Measurements from ENCODE around the gene CSTF1.

CSTF1 gene

DNA sequence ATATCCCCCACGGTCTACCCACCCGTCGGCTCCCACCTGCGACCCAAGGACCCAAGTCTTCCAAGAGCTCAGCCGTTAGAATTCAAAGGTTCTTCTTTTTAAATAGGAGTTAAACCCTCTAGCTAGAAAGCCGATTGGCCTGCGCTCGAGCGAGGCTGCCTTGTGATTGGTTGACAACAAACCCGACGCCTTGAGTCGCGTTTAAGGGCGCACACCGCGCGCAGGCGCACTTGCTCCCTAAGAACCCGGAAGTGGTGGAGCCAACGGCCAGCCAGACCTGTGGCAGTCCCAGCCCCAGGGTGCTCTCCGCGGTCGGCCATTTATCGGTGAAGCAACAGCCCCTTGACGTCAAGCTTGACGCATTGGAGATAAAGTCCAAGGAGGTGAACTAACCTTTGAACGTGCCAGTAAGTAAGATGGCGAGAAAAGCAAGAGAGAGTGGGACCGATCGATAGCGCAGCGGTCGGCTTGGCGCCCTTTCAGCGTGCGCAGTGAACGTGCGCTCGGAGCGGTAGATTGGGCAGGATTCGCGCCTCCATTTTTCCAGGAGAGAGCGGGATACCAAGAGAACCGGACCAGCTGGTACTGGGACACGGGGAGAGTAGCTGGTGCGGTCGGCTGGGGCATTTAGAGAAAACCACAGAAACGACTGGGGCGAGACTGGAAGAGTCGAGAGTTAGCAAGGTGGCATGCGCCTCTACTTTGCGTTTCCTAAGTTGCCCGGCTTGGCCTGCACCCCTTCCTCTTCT lies at the start of gene CSTF1, which contains the start of gene AURKA:
TSS of gene CSTF1 (plus strand) at position 514 of the 749 bp plus-strand sequence. CDS start 2,908 bp downstream, outside the sequence.
TSS of gene AURKA (minus strand) at position 84 of the 749 bp plus-strand sequence. CDS start 4,018 bp downstream, outside the sequence.
- DNase-seq, result peak; percentile 99

DNA sequence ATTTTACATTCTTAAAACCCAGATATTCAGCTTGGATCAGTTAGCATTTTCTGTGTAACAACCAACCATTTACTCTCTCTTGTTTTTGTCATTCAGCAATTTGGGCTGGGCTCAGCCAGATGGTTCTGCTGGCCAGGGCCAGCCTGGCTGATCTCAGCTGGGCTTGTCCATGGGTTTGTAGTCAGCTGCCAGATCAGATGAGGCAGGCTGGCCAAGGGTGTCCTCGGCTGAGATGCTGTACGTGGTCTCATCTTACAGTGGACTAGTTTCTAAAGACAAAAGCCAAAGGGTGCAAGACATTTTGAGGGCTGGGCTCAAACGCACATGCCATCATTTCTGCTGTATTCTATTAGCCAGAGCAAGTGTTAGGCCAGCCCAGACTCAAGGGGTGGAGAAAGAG lies 49.7 kb upstream of the CSTF1 start:
- DNase-seq, result no peak

DNA sequence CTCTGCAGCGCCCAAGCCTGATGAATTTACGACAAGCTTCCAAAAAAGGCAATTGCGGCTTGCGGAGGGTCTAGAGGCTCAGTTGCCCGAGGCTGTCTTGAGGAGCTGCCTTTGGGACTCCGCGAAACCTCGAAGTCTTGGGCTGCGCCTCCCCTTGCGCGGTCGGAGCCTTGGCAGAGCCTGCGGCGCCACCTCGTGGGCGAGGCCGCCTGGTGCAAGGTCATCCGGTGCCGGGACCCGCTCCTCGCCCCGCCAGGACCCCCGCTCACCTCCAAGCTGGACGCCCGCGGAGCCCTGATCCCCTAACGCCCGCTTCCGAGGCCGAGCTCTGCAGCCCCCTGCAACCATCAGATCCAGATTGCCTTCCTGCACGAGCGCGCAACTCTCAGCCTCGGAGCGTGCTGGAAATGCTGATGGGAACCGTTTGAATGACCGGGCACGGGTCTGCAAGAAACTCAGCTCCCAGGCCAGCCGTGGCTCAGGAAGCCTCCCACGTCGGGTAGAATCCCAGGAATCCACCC lies 48.5 kb upstream of the CSTF1 start:
- no peak for DNase-seq

DNA sequence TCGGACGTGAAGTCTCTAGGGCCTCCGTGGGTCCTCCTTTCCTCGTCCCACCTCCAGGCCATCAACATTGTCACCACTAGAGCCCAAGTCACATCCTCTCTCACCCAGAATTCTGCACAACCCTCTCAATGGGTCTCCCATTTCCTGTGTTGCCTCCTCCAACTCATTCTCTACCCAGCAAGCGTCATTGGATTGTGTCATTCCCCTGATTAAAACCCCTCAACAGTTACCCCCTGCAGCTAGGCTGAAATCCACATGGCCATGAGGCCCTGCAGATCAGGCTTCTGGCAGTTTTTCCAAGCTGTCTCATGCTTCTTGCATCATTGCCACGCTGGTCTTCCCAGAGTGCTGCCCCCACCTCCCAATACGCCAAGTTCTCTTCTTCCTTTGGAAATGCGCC lies 46.5 kb upstream of the CSTF1 start:
- no peak for DNase-seq

DNA sequence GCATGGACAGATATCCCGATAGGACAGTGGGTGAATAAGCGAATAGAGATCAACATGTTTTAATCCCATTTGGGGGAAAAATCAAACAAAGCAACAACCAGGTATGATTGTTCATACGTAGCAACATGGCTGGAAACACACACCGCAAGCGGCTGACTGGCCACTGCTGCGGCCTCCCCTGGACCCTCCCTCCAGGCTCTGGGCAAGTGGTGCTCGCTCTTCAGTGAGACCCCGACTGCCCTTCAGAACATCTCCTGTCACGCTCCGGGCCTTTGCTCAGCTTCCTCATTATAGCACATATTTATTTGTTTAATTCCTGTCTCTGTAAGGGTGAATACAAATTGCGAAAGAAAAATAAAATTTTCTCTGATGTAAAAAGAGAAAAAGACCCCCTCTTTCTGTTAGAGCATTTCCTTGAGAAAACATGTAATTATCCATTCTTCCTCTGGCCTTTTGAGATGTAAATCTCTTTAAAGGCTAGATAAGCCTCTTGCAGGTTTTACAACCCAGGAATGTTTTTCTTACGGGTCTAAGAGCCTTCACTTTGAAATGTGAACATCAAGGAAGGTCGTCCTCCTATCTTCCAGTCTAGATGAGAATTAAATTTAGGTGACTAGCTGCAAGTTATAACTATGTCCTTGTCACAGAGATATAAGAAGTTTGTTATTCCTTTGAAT lies 44.7 kb upstream of the CSTF1 start:
- DNase-seq, result no peak

DNA sequence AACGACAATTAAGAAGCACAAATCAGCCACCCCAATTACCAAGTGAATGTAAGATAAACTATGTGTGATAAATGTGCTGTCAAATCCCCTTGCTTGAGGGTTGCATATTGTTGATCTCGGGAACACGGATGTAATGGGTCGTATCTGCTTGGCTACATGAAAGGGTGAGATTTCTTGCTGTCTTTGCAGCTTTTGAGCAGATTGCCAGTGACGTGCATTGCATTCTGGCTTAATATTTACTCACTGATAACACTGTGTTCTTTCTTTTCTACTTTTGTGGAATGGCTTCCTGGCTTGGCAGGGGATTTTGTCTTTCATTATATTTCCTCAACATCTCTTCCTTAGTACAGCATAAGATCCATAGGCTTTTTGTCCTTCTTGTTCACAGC lies 44.1 kb upstream of the CSTF1 start:
- DNase-seq, result no peak

DNA sequence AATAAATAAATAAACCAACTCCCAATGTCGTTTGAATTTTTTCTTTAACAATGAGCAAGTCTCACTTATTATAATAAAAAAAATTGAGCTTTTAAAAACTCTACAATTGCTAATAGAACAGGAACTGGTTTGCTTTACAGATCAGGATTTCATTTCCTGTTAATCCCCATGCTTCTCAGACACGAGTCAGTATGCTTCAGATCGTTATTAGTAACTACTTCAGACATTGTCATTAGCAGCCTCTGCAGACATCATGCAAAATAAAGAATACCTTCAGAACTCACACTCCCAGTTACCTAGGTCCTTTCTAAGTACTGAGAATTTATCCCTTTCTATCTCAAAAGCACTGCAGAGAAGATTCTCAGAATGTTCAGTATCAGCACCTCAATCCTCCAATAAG lies 43.7 kb upstream of the CSTF1 start:
- DNase-seq, result no peak

DNA sequence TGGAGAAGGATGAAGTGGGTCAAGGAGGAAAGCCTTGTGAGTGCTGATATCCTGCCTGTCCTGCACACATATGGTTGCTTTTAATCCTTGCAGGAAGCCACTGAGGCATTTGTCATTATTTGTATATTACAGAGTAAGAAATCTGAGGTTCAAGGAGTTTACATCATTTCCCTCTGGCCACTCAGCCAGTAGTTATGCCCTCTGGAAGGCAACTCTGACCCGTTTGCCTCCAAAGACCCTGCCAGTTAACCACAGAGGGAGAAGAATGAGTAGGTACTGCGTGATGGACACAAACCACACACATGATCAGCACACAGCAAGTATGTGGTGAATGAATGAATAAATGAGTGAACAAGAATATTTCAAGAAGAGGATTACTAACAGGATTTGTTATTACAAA lies 41.6 kb upstream of the CSTF1 start:
- DNase-seq, result no peak

DNA sequence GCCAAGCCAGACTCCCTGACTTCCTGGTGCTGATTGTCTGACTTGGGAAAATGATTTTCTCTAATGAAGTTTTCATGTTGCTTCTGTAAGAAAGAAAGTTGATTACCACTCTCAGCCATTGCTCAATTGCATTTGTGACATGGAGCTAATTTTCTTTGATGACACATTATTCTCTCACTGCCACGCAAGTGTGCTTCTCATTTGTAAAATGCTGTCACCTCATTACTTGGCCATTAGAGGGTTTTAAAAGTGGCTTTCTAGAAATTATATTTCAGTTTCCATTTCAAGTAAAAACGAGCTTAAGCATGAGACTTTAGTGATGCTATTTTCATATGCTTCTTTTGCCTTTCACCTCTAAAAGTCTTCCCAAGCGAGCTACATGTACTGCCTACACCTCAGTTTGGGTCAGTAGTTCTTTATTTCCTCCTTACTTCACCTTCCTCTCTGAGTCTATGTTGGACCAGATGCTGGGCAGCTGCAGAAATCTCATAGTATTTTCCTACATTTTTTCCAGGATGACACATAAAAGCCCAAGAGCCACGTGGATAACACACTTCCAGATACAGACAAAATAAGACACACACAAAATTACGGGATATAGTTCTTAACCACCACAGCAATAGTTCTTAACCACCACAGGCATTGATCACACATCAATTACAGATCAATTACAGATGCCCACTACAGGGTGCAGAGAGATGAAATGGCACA lies 39.9 kb upstream of the CSTF1 start:
- no peak for DNase-seq

DNA sequence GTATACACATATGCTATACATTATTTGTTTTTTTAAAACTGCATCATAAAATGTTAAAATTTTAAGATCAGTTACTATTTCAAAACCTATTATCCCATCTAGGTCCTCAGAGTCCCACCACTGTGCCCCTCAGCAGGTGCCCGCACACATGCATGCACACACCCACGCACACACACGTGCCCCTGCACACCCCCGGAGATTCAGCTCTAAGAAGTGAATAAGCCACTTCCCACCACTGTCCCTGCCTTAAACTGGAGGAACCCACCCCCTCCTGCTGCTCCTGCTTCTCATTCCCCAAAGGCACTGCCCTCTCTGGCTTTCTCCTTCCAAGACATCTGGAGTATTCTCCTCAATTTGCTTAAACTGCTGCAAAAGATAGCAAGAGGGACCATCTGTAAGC lies 39.1 kb upstream of the CSTF1 start:
- DNase-seq, result no peak

DNA sequence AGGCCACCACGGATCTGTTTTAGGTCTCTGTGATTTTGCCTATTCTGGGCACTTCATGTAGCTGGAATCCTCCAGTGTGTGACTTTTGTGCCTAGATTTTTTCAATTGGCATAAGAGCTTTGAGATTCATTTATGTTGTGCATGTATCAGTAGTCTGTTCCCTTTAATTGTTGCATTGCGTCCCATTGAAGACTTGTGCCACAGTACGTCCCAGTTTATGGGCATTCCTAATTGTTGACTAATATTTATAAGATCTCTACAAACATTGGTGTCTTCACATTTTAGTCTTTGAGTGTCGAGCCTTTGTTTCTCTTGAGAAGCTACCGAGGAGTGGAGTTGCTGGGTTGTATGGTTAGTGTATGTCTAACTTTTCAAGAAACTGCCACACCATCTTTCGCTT lies 34.4 kb upstream of the CSTF1 start:
- no peak for DNase-seq

DNA sequence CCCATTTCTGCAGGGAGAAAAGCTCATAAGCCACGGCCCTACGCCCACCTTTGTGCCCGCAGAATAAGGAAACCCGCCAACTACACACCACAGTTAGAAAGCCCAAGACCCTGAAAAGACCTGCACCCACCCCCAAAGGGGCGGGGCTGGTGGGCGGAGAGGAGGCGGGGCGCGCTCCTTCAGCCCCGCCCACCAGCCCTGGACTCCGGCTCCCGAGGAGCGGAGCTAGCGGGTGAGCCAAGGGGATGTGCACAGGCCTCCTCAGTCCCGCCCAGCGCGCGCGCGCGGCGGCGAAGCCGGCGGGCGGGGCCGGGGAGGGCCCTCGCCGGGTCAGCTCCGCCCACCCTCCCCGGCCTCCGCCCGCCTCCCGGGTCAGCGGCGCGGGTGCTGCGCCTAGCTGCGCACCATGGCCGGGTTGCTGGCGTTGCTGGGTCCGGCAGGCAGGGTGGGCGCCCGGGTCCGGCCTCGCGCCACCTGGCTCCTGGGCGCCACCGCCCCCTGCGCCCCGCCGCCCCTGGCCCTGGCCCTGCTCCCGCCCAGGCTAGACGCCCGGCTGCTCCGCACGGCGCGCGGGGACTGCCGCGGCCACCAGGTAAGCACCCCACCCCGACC lies 33.7 kb upstream of the CSTF1 start, which contains the start of gene FAM210B:
TSS of gene FAM210B (plus strand) at position 375 of the 612 bp plus-strand sequence. CDS start at position 407, 32 bp downstream.
- peak; percentile 92 for DNase-seq

DNA sequence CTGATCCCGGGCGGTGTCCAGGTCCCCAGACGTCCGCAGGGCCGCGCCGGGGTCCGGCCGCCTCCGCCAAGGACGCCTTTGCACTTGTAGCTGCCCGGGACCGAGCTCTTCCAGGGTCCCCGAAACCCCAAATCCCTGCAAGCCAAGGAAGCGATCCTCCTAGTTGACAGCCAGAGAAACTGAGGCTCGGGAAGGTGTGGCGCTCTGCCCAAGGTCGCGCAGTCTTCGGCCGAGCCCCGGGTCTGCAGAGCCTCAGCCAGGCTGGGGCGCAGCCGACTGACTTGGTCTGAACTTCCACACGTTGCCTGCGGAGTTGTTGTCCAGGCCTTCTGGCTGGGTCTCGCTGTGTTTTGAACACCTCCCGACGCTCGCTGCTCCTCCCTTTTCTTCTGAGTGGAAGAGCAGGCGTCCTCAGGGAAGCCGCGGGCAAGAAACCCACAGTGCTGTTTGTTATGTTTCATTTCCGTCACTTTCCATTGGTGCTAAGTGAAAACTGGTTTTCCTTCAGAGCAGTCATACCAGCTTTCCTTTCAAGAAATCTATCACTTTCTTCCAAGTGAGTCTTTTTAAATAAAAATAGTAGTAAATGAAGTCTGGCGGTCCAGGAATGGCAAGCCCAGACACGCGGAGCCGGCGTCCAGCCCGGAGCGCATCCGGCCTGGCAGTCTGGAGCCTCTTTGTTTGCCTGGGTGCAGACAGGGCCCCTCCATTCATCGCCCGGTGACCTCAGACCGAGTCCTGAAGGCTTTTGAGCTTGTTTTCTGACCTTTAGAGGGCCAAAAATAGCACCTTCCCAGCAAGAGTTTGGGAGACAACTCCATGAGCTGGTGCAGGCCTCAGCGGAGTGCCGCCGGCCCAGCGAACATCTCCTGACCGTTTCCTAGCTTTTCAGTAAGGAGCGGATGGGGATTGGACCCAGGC lies 33.0 kb upstream of the CSTF1 start:
- peak; percentile 74 for DNase-seq

DNA sequence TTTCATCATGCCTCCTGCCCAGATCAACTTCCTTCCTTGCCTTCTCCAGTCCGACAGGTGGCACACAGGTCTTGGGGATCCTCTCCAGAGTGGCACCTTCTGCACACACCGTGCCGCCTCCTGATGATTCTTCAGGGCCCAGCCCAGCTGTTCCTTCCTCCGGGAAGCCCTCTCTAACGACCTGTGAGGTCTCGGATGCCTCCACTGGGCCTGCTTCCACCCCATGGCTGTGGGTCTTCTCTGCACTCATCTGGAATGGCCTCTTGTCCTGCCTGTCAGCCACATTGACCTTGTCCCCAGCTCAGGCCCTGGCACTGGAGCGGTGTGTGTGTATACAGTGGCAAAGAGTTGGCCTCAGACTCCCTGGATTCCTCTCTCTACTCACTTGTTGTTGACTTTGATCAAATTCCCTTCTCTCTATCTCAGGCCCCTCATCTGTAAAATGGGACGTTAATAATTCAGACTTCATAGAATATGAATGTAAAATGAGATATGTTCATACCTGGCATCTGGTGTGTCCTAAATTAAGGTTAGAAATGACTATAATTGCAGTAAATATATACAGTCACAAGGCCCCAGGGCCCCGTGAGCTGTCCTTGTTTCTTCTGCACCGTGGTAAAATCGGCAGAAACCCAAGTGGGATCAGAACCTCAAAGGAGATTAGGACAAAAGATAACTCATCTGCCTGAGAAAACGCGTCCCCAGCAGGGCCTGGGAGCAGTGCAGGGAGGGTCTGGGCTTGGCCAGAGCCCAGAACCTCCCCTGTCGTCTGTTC lies 32.1 kb upstream of the CSTF1 start:
- no peak for DNase-seq

DNA sequence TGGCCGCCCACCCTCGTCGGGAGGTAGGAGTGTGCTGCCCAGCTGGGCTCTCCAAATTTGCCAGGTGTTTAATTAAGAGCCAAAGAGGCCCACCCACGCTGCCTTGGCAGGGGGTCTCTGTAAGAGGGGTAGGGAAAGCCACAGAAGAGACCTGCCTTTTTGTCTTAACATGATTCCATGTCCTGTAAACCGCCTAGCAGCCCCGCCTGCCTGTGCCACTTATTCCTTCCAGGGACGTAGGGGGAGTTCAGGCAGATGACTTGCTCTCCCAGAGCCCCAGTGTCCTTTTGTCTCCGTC lies 31.6 kb upstream of the CSTF1 start:
- no peak for DNase-seq

DNA sequence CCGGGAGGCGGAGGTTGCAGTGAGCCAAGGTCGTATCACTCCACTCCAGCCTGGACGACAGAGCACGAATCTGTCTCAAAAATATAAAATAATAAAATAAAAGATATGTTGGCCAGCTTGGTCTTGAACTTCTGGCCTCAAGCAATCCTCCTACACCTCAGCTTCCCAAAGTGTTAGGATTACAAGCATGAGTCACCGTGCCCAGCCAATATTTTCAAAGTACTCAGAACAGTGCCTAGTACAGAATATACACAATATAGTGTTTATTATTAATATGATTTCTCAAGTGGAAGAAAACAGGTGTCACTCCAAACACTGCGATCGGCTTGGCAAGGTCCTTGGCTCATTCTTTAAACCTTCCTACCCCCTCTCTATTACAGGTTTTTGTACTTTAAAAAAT lies 30.5 kb upstream of the CSTF1 start:
- DNase-seq, result no peak

DNA sequence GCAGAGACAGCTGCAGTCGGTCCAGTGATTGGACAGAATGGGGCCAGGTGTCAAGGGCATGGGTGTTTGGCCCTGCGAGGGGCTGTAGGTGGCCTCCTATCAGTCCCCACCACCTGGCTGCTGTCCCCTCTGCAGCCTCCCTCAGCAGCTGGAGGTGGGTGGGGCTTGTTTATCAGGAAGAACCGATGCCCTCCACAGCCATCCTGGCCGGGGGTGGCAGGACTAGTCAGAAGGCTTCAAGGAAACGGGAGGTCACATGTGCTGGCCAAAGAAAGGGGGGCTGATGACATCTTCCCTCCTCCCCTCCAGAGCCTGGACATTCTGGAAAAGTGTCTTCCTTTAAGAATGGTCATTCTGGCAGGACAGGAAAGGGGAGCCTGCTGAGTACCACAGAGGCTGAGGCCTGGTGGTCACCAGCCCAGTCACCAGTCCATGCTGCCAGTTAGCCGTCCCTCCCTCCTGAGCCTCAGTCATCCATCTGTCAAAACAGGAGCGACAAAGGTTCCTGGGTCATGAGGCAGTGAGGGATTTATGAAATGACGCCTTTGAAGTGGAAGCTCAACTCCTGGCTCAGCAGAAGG lies 29.5 kb upstream of the CSTF1 start:
- no peak for DNase-seq

DNA sequence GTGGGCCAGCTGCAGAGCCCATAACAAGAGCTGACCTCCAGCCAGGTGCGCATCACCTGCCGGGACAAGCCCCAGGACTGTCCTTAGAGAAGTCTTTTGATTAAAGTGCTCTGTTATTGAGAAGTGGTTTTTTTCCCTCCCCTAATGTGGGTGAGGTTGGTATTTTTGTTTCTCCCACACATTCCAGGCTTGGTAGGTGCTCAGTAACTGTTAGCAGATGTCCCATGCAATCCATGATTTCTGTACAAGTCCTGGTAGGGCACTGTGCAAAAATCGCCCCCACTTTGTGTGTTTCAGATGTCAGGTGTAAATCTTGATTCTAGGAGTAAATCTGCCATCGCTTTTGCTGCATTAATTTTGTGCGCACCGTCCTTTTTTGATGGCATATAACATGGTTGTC lies 29.0 kb upstream of the CSTF1 start:
- no peak for DNase-seq

DNA sequence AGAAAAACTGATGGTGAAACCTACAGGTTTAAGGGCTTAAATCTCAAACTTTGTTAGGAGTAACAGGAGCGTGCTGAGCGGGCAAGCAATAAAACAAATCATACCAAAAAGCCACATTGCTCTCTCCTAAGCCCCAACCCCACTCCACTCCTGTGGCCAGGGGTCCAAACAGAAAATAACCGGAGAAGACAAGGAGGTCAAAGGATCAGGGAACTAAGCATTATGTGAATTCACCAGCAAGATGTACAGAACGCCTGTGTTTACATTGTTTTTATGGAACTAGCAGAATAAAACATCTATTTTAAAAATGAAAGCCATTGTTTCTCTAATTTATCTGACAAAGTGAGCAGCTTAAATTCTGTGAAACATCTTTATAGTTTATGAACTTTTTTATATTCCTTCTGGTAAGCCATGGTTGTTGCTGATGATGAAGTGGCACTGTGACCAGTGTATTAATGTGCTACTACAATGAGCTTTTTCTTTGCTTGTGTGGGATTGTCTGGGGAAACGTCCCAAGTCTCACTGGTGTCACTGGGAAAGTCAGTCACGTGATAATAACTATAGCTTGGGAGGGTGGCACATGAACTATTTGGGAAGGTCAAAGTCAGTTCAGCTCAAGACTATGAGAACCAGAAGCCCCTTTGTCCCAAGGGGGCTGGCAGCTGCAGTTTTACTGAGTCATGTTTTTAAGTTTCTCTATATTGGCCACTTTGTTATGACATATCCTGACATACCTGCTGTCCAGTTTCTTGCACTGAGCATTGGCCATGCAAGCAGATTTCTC lies 23.9 kb upstream of the CSTF1 start:
- DNase-seq, result no peak

DNA sequence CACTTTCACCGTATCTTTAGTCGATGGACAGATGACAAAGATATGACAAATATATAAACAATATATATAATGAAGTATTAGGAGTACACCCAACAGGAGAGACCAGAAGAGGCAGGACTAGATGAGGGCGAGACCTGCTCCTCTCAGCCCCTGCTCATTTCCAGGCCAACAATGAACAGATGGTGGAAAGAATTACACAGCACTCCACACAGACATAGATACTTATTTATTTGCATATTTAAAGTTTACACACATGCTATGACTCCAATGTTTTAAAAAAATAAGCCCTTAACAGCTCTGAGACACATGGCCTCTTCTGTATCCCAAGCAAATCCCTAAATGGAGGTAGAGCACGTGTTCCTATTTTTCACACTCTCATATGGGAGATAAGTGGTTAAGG lies 23.3 kb upstream of the CSTF1 start:
- no peak for DNase-seq
